PC-3 (cell line): ENCODE data around the gene PDZRN3. TPM values are rescaled to one million over a fixed set of nuclear protein-coding genes. Genes with fewer than 3 reads are reported as not detected.

ENCODE experiments used
- ATAC-seq: fragments of 200-7000 bp; cut with Tn5 transposase; 2 replicates; pipeline ENCODE4 v1.9.1; 2020; ENCODE audit warnings: mild to moderate bottlenecking, moderate library complexity
- BruUV-seq: library from RNA; stranded (reverse); fragments of 400-500 nt; replicated peaks from 2 replicates; lab custom pipeline; 2021; lab: Mats Ljungman, UMichigan
- CTCF ChIA-PET: fragments of 300-600 bp; sonication (Branson Sonifier 250); formaldehyde crosslinking; loops from one replicate; lab custom pipeline; 2022; ENCODE audit warnings: antibody characterized with exemption; lab: Charles Lee
- POLR2A ChIA-PET: fragments of 300-600 bp; sonication (Branson Sonifier 250); formaldehyde crosslinking; loops from one replicate; lab custom pipeline; 2022; ENCODE audit warnings: antibody characterized with exemption; ENCODE audit not compliant: unreplicated experiment; lab: Charles Lee
- DNase-seq: peaks from one replicate; pipeline ENCODE4 v3.0.0-alpha.2; 2015
- H2AFZ ChIP-seq: fragments of 300-600 bp; sonication (generic); 2 replicates; pipeline ENCODE4 v1.6.0; 2016; ENCODE audit warnings: antibody characterized with exemption, low read length
- H3F3A ChIP-seq: fragments of 300-600 bp; sonication (generic); one replicate; pipeline ENCODE4 v1.6.0; 2017; ENCODE audit warnings: antibody characterized with exemption, low read length, control low read depth, mild to moderate bottlenecking; ENCODE audit not compliant: unreplicated experiment
- H3K27ac ChIP-seq: fragments of 300-600 bp; sonication (generic); 2 replicates; pipeline ENCODE4 v1.5.1; 2016; ENCODE audit warnings: mild to moderate bottlenecking, low read length
- H3K27me3 ChIP-seq: fragments of 300-600 bp; sonication (generic); 2 replicates; pipeline ENCODE4 v1.6.1; 2016; ENCODE audit warnings: low read length, mixed read lengths
- H3K36me3 ChIP-seq: fragments of 300-600 bp; sonication (generic); 2 replicates; pipeline ENCODE4 v1.6.1; 2016; ENCODE audit warnings: low read depth, mixed run types, low read length, mixed read lengths
- H3K4me1 ChIP-seq: fragments of 300-600 bp; sonication (generic); 2 replicates; pipeline ENCODE4 v1.5.1; 2016; ENCODE audit warnings: low read length; ENCODE audit not compliant: insufficient read depth
- H3K4me2 ChIP-seq: fragments of 300-600 bp; sonication (generic); 2 replicates; pipeline ENCODE4 v1.6.0; 2016; ENCODE audit warnings: low read length
- H3K4me3 ChIP-seq: fragments of 300-600 bp; sonication (generic); 2 replicates; pipeline ENCODE4 v1.5.1; 2016; ENCODE audit warnings: mild to moderate bottlenecking, low read length, mixed read lengths
- H3K79me2 ChIP-seq: fragments of 300-600 bp; sonication (generic); 2 replicates; pipeline ENCODE4 v1.6.1; 2017; ENCODE audit warnings: low read length, mixed read lengths
- H3K9ac ChIP-seq: fragments of 300-600 bp; sonication (generic); 2 replicates; pipeline ENCODE4 v1.6.0; 2016; ENCODE audit warnings: mild to moderate bottlenecking, low read length
- H3K9me2 ChIP-seq: fragments of 300-600 bp; sonication (generic); replicated peaks from 2 replicates; pipeline ENCODE4 v1.6.1; 2016; ENCODE audit warnings: mixed run types, low read length, mixed read lengths
- H3K9me3 ChIP-seq: fragments of 300-600 bp; sonication (generic); 2 replicates; pipeline ENCODE4 v1.6.1; 2016; ENCODE audit warnings: low read length, mixed read lengths
- H4K20me1 ChIP-seq: fragments of 300-600 bp; sonication (generic); 2 replicates; pipeline ENCODE4 v1.6.1; 2016; ENCODE audit warnings: low read length, mixed read lengths
- CTCF ChIP-seq: fragments of 300-600 bp; sonication (generic); conservative IDR thresholded peaks from 2 replicates; pipeline ENCODE4 v1.5.1; 2017; ENCODE audit warnings: antibody characterized with exemption, low read depth, mild to moderate bottlenecking, low read length
- EZH2 ChIP-seq: fragments of 300-600 bp; sonication (generic); IDR thresholded peaks from one replicate; pipeline ENCODE4 v1.6.1; 2017; ENCODE audit warnings: antibody characterized with exemption, mild to moderate bottlenecking, low read length; ENCODE audit not compliant: unreplicated experiment
- EZH2phosphoT487 ChIP-seq: fragments of 300-600 bp; sonication (generic); IDR thresholded peaks from 2 replicates; pipeline ENCODE4 v1.6.1; 2018; ENCODE audit warnings: mild to moderate bottlenecking, antibody characterized with exemption, low read length, borderline replicate concordance
- intact Hi-C: fragments of 100-400 bp; cut with micrococcal nuclease; formaldehyde crosslinking; loops from 2 replicates; pipeline ENCODE4 v1.9.0; 2023
- total RNA-seq: library from RNA; depleted of rRNA; stranded (reverse); fragments of >200 nt; gene quantifications from 2 replicates; pipeline ENCODE4 v1.2.3, GENCODE V29; 2014

PDZRN3 gene
- total RNA-seq, 1 experiment from 2014 or later, result not detected

GRCh38 chr3:73605412-73605811, 19.3 kb downstream of the PDZRN3 start:
- H3K79me2 ChIP-seq, result no peaks in the 10 kb centered on the region
- H3K4me2 ChIP-seq, result no peak overlapping the region
- TF ChIP-seq EZH2phosphoT487 (no peak), EZH2 (no peak), CTCF (no peak)
- BruUV-seq, result no TSS peak
- H3K9ac ChIP-seq, result no peak overlapping the region
- ATAC-seq (no peak), DNase-seq (no peak)
- intact Hi-C loops, result no loop called here
- H3K9me3 ChIP-seq, result peaks cover 6% of the 10 kb centered on the region; the same call in 1 of the 2 replicates
- CTCF ChIA-PET, result no interaction called here
- no peaks in the 10 kb centered on the region for H3K27me3 ChIP-seq
- H3K4me1 ChIP-seq, result no peaks in the 10 kb centered on the region
- no peaks in the 10 kb centered on the region for H4K20me1 ChIP-seq
- POLR2A ChIA-PET, result no interaction called here
- no peaks in the 10 kb centered on the region for H3F3A ChIP-seq
- H3K36me3 ChIP-seq, result no peaks in the 10 kb centered on the region
- no peak overlapping the region for H2AFZ ChIP-seq
- no peaks in the 10 kb centered on the region for H3K9me2 ChIP-seq
- H3K27ac ChIP-seq, result no peak overlapping the region
- H3K4me3 ChIP-seq, result no peak overlapping the region

- peaks cover 6% of the 10 kb centered on the region; the same call in 1 of the 2 replicates for H3K9me3 ChIP-seq
- intact Hi-C loops, result no loop called here
- ChIA-PET POLR2A (no interaction called here), CTCF (no interaction called here)
- ATAC-seq (no peak), DNase-seq (no peak)
- no peaks in the 10 kb centered on the region for H4K20me1 ChIP-seq
- H3K79me2 ChIP-seq, result no peaks in the 10 kb centered on the region
- H3K9me2 ChIP-seq, result no peaks in the 10 kb centered on the region
- no peak overlapping the region for H3K4me2 ChIP-seq
- H3K4me1 ChIP-seq, result no peaks in the 10 kb centered on the region
- BruUV-seq, result no TSS peak
- no peaks in the 10 kb centered on the region for H3K27me3 ChIP-seq
- no peaks in the 10 kb centered on the region for H3F3A ChIP-seq
- no peak overlapping the region for H3K9ac ChIP-seq
- no peak overlapping the region for H3K4me3 ChIP-seq
- H3K36me3 ChIP-seq, result no peaks in the 10 kb centered on the region
- no peak overlapping the region for H3K27ac ChIP-seq
- TF ChIP-seq CTCF (no peak), EZH2 (no peak), EZH2phosphoT487 (no peak)
- no peak overlapping the region for H2AFZ ChIP-seq
These were observed 20.3 kb downstream of the PDZRN3 start for GRCh38 chr3:73604451-73604850.

- H3F3A ChIP-seq, result no peaks in the 10 kb centered on the region
- H3K27me3 ChIP-seq, result no peaks in the 10 kb centered on the region
- intact Hi-C loops, result no loop called here
- no peak for DNase-seq
- H3K27ac ChIP-seq, result no peak overlapping the region
- no peak overlapping the region for H3K4me2 ChIP-seq
- H3K9ac ChIP-seq, result no peak overlapping the region
- POLR2A ChIA-PET, result no interaction called here
- no peaks in the 10 kb centered on the region for H3K36me3 ChIP-seq
- CTCF ChIA-PET, result no interaction called here
- BruUV-seq, result no TSS peak
- no peak for TF ChIP-seq EZH2
- TF ChIP-seq CTCF, result no peak
- TF ChIP-seq EZH2phosphoT487, result no peak
- H3K79me2 ChIP-seq, result no peaks in the 10 kb centered on the region
- peaks cover 6% of the 10 kb centered on the region; the same call in 1 of the 2 replicates for H3K9me3 ChIP-seq
- ATAC-seq, result no peak
- no peaks in the 10 kb centered on the region for H3K9me2 ChIP-seq
- H3K4me3 ChIP-seq, result no peak overlapping the region
- no peak overlapping the region for H2AFZ ChIP-seq
- no peaks in the 10 kb centered on the region for H3K4me1 ChIP-seq
- no peaks in the 10 kb centered on the region for H4K20me1 ChIP-seq
These were observed 21.0 kb downstream of the PDZRN3 start for GRCh38 chr3:73603762-73604171.
